NCI-H524 treated with DMSO at 0.1 percent for 48 hours (cell line): ENCODE measurements around the gene POLR2A.
A peak's percentile ranks its signal among the peaks of the same experiment; 100 is the strongest.

Experiments
- DNase-seq: peaks from one replicate; lab custom pipeline; 2025; lab: John Stamatoyannopoulos, UW

Gene POLR2A

DNA sequence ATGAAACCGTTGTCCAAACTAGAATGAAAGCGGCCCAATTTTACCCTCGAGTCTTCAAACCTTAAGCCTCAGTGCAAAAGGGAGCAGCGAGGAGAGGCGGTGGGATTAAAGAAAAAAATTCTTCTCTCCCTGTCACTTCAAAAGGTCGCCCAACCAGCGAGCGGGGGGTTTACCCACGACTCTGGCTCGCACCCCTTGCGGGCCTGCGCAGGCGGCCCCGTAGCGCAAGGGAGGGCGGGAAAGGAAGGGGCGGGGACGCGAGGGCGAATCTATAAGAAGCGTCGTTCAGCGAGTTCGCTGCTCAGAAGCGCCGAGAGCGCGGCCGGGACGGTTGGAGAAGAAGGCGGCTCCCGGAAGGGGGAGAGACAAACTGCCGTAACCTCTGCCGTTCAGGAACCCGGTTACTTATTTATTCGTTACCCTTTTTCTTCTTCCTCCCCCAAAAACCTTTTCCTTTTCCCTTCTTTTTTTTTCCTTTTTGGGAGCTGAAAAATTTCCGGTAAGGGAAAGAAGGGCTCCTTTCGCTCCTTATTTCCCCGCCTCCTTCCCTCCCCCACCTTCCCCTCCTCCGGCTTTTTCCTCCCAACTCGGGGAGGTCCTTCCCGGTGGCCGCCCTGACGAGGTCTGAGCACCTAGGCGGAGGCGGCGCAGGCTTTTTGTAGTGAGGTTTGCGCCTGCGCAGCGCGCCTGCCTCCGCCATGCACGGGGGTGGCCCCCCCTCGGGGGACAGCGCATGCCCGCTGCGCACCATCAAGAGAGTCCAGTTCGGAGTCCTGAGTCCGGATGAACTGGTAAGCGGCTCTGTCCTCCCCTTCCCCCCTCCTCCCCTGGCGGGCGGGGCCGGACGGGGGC, at the start of gene POLR2A:
Gene POLR2A, plus strand, starts transcription at position 300 of the 852 bp plus-strand sequence.
- DNase-seq: peak; percentile 39

DNA sequence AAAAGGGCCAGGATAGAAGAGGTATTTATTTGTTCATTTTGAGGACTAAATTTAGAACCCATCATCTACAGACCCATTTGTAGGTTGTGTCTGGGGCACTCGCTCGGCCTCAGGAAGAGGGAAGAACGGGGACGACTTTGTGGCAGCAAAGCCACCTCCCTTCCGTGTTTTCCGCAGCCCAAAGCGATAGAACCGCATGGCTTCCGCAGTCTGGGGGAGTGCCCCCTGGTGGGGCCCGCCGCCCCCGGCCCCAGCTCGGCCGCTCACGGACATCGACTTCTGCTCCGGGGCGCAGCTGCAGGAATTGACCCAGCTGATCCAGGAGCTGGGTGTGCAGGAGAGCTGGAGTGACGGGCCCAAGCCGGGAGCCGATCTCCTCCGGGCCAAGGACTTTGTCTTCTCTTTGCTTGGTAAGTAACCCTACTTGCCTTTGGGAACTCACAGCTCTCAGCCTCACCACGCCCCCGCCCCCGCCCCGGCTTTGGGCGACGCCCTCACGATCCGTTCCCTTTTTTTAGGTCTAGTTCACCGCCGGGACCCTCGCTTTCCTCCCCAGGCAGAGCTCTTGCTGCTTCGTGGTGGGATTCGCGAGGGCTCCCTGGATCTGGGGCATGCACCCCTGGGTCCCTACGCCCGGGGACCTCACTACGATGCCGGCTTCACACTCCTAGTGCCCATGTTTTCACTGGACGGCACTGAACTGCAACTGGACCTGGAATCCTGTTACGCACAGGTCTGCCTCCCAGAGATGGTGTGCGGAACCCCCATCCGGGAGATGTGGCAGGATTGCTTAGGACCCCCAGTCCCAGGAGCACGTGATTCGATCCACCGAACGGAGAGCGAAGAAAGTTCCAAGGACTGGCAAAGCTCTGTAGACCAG, 48.2 kb upstream of the POLR2A start:
- DNase-seq: no peak

DNA sequence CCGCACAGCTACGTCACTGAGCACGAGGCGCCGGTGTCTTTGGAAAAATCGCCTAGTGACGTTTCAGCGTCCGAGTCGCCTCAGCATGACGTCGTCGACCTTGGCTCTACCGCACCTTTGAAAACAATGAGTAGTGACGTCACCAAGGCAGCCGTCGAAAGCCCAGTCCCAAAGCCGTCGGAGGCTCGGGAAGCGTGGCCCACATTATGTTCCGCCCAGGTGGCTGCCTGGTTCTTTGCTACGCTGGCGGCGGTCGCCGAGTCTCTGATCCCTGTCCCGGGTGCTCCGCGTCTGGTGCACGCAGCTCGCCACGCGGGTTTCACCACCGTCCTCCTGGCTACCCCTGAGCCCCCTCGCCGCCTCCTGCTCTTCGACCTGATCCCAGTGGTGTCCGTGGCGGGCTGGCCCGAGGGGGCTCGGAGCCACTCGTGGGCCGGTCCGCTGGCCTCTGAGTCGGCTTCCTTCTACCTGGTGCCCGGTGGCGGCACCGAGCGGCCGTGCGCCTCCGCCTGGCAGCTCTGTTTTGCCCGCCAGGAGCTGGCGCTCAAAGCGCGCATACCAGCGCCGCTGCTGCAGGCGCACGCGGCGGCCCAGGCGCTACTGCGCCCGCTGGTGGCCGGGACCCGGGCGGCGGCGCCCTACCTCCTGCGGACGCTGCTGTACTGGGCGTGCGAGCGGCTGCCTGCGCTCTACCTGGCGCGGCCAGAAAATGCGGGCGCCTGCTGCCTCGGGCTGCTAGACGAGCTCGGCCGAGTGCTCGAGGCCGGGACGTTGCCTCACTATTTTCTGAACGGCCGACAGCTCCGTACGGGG, 47.4 kb upstream of the POLR2A start:
- no peak for DNase-seq

DNA sequence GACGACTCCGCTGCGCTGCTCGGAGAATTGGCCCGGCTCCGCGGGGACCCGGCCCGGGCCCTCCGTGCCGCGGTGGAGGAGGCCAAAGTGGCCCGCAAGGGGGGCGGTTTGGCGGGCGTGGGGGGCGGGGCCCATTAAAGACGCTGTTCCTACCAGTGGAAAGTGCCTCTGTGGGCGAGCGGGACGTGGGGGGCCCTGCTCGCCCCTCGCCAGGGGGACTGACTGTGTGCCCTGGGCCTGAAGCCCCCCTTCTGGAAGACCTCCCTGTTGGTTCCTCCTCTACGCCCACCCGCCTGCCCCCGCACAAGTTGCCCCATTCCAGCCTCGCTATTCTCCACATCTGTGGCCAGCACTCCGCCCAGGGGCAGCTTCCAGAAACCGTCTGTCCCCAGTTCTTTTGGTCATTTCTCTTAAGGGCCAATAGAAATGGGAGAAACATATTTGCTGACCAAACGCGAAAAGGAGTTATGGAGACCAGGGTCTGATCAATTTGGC, 46.8 kb upstream of the POLR2A start:
- no peak for DNase-seq

DNA sequence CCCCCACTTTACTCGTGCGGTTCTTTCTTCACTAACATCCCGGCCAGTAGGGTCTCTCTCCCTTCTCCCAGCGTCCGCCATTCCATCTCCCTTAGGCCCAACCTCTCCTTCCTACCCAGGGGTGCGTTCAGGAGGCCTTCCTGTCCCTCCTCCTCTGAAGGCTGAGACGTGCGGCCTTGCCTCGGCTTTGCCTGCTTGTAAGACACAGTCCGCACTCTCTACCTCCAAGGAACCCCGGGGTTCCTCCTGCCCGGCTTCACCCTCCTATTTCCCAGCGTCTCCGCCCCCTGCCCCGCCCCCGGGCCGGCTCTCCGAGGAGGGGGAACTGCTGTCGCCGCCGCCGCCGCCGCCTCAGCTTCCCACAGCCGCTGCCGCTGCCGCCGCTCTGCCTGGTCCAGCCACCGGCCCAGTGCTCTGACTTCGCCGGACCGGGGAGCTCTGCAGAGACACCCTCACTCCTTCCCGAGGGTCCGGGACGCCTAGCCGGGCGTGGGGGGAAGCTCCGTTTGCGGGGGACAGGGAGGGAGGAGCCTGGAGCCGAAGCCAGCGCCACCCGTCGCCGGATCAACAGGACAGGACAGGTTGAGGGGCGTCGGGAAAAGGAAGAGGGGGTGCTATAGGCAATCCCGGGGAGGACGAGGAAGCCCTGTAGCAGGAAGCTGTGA, 46.1 kb upstream of the POLR2A start:
- DNase-seq: no peak

DNA sequence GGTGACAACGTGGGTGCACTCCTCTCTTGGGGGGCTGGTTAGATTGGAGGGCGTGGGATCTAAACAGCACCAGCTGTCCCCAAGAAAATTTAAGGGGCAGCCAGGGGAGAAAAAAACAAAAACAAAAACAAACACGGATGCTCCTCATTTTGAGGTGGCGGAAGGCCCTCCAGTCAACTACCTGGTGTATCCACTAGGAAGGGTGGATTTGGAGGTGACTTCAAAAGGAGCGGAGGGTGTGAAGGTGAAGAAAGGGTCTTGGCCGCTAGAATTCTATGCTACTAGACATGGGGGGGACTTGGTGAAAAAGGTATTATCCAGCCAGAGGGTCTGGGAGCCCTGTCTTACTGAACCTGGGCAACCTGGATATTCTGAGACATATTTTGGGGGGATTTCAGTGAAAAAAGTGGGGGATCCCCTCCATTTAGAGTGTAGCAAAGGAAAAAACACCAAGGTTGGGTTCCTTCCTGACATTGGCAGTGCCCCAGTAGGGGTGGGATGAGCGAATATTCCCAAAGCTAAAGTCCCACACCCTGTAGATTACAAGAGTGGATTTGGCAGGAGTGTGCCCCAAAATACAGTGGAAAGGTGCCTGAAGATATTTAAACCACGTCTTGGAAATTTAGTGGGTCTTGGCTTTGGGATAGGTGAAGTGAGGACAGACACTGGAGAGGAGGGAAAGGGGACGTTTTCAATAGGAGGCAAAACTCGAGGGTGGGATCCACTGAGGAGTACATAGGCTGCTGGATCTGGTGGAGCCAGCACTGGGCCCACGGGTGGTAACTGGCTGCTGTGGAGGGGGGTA, 45.3 kb upstream of the POLR2A start:
- DNase-seq: no peak

DNA sequence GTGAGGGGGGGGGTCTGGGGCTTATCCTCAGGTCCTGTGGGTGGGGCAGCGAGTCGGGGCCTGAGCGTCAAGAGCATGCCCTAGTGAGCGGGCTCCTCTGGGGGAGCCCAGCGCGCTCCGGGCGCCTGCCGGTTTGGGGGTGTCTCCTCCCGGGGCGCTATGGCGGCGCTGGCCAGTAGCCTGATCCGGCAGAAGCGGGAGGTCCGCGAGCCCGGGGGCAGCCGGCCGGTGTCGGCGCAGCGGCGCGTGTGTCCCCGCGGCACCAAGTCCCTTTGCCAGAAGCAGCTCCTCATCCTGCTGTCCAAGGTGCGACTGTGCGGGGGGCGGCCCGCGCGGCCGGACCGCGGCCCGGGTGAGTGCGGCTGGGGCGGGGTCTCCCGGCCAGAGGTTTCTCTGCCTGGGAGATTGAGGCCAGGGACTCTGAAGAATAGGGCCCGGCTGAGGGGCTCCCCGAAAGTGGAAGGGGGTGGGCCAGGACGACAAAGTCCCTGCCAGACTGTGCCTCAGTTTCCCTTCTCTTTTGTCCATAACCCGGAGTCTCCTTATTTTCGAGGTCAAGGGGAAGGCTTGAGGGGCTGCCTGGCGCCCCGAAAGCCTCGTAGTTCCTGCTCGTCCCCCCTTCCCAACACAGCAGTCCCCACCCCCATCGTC, 44.6 kb upstream of the POLR2A start, which contains the start of gene FGF11:
Gene FGF11, plus strand, starts transcription at position 51 of the 651 bp plus-strand sequence. Its CDS starts 109 bp downstream, at position 160.
- no peak for DNase-seq

DNA sequence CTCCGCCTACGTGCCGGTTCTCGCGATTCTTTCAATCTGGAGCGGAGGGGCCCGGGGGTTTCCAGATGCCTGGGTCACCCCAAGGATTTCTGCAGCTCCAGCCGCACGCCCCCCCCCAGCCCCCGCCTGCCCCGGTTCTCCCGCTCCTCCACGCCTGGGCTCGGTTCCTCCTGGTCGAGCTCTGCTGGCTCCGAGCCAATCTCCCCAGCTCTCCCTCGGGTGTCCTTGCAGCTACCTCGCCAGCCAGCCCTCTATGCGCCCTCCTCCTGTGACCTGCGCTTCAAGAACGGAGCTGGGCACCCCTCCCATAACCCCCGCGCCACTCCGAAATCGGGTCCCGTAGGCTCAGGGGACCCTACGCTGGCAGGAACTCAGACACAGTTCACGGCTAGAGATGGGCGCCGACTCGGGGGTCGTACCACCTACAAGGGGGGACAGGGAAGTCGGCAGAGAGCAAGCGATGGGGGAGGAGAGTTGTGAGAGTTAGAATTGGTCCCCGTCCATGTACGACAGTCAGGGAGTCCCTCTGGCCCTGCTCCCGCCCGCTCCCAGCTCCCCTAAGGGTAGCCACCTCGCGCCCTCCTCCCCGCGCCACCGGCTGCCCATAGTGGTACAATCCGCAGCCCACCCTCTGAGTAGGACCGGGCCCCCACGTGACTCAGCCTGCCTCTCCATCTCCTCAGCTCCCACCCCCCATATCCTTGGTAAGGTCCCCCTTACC, 43.9 kb upstream of the POLR2A start:
- no peak for DNase-seq

DNA sequence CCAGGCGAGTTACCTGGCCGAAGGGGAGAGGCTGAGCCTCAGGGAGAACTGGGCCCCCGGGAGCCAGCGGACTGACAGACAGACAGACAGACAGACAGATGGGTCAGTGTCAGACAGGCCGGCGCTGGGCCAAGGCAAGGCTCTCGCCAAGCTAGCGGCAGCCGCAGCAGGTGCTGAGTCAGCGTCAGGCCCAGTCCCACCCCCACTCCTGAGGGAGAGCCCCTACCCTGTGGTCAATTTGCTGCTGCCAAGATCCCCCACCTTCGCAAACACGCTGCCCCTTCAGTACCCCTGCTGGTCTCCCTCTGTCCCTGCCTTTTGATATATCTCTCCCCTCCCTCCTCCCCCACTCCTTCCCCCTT, 43.4 kb upstream of the POLR2A start:
- no peak for DNase-seq

DNA sequence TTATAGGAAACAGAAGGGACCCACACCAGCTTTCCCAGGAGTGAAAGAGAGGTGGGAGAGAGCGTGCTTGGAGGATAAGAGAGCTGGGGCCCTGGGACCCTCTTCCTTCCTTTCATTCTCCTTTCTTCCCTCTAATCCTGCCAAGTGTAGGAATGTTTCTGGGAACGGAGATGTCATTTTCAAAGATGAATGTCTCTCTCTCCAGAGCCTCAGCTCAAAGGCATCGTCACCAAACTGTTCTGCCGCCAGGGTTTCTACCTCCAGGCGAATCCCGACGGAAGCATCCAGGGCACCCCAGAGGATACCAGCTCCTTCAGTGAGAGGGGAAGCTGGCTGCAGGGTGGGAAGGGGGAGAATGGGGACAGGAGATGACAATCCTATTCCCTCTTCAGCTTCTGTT, 42.9 kb upstream of the POLR2A start:
- DNase-seq: no peak

DNA sequence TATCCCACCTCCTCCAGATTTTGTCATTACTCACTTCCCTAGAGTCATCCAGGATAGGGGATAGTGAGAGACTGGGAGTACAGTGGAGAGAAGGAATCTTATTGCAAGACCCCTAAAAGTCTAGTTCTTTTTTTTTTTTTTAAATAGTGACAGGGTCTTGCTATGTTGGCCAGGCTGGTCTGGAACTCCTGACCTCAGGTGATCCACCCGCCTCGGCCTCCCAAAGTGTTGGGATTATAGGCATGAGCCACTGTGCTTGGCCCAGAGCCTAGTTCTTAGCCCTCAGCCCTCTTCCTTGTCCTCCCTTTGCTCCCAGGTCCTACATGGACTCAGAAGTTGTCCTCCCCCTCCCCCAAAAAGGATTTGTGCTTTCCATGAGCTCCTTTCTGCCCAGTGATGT, 42.0 kb upstream of the POLR2A start:
- DNase-seq: no peak

DNA sequence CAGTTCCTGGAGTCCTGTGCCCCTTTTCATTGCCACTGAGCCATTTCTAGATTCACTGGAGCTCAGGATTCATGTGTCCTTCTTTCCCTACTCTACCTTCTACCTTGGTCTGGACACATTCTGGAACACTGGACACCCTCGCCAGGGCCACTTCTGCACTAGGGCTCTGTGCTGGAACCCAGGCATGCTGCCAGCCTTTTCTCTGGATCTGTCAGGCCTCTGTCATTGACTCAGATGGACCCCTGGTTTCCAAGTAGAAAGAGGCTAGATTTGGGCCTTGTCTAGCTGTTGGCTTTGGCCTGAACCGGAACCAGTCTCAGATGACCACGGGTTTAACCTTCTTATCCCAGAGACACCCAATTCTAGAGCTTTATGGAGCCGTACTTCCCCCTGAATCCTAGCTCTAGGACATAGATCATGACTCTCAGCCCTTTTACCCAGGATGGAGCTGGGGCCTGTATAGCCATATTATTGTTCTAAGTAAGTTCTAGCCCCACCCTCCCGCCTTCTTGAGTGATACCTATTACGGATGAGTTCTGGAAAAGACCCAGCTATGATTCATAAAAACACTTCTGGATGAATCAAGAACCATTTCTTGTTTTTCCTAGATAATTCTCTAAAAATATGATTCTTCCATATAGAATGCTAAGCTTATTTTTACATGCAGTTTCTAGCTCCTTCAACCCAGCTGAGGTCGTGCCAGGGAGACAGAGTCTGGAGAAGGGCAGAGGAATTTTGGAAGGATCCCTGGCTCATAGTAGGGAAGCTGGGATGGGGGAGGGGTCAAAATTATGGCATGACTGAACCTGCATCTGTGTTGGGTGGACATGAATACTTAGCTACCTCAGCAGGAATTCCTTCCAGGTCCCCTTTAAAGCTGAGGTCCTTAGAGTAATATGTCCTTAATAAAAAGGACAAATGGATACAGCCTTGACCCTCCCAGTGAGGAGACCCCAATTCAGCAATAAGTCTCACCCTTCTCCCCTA, 40.4 kb upstream of the POLR2A start:
- DNase-seq: no peak

DNA sequence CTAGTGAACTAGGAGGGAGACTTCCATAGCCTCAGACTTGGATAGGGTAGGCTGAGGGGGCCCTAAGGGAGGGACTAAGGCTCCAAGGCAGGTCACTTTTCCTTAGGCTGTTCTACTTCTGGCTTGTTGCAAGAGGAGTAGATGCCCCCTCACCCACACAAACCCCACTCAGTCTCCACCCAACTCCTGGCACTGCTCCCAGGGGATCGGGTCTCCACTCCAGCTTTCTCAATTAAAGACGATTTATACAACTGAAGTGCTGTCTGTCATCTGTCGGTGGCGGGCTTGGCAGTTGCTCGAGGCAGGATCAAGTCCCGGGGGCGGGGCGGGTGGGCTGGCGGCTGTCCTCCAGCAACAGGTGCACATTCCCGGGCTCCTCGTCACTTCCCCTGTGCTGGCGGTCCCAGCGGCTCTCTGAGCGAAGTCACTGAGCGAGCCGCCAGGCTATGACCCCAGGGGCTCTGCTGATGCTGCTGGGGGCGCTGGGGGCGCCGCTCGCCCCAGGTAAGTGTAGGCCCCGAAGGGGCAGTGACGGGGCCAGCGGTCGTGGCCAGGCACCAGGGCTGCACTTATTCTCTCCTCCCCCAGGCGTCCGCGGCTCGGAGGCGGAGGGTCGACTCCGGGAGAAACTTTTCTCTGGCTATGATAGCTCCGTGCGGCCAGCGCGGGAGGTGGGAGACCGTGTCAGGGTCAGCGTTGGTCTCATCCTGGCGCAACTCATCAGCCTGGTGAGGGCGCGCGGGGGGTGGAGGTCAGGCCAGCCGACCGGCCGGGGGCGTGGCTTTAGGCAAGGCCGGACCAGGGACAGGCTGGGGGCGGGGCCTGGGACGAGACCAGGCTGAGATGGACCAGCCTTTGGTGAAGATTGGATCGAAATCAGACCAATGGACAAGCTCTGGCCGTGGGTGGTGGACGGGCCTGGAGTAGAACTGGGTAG, 39.2 kb upstream of the POLR2A start, which contains the start of gene CHRNB1:
Gene CHRNB1, plus strand, starts transcription at position 380 of the 937 bp plus-strand sequence. Its CDS starts 67 bp downstream, at position 447.
- peak; percentile 65 for DNase-seq

DNA sequence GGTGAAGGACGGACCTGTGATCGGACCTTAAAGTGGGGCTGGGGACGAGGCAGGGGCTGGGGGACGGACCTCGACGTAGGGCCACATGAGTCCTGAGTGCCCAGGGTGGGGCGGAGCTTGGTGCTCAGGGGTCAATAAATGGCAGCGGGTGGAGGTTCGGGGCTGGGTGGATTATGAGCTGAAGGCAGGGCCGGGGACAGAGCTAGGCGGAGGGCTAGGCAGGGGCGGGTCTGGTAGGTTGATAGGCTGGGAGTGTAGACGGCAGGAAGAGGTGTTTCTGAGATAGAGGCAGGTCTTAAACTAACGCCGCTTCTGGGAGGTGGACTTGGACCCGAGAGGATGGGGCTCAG, 38.6 kb upstream of the POLR2A start:
- no peak for DNase-seq

DNA sequence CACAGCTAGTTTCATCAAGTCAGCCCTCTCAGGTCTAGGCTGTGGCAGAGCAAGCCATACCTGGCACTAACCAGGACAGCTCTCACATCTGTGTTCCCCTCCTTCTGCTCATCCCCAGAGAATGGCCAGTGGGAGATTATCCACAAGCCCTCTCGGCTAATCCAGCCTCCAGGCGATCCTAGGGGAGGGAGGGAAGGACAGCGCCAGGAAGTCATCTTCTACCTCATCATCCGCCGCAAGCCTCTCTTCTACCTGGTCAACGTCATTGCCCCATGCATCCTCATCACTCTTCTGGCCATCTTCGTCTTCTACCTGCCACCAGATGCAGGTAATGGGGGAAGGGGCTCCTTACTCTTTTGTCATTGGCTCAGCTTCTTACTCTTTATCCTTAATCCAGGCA, 35.7 kb upstream of the POLR2A start:
- no peak for DNase-seq

DNA sequence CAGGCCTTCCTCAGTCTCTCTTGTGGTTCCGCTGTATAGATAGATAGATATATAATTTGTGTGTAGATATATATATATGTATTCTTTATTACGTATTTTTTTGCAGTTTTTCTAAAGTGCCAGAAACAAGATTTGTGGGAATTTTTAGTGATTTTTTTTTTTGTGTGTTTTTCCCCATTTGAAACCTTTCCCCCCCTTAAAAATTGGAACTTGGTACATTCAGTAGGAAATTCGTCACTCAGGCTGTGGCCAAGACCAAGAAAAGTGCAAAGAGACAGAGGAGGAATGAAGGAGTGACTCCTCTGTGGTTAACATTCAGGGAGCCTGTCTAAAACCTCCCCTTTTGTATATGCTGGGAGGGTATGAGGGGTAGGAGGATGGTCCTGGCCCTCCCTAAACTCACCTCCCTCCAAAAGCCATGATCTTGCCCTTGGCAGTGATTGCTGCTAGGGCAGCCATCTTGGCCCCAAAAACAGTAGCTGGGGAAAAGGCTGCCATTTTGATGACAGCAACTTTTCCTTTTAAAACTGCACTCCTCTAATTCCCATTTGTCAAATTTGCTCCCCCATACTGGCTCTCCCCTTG, 24.1 kb upstream of the POLR2A start:
- DNase-seq: no peak
